Fibroblast of skin of abdomen (primary cell): ENCODE measurements around the gene LTA.

Experiments
- DNase-seq: peaks from one replicate; pipeline ENCODE4 v3.0.0-alpha.2; 2013

LTA gene

DNA sequence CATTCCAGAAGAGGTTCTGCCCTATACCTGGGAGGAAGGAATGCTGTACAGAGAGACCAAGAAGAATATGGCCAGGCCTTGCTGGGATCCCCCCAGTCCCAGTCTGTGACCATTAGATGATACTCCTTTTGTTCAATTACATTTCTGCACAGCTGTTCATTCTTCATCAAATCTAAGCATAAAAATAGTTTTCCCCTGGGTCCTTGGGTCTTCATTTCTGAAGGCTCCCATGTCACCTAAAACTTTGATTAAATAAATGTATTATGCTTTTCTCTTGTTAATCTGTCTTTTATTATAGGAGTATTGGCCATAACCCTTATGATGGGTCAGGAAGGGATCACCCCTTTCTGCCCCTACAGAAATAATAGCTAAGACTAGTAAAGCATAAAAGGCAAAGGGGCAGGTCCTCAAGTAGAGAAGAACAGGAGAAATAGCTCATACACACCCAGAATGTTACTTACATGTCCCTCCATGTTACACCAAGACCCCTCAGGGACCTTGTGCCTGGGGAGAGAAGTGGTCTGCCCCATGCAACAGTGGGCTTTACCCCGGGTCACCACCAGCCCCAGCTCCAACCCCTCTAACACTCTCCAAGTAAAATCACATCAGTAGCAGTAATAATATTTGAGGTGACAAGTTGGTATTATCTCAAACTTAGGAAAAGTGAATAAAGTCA is 2.1 kb upstream of the LTA start:
- DNase-seq = no peak

GRCh38 chr6:31573239-31574105 is 1.4 kb downstream of the LTA start:
- DNase-seq = no peak

DNA sequence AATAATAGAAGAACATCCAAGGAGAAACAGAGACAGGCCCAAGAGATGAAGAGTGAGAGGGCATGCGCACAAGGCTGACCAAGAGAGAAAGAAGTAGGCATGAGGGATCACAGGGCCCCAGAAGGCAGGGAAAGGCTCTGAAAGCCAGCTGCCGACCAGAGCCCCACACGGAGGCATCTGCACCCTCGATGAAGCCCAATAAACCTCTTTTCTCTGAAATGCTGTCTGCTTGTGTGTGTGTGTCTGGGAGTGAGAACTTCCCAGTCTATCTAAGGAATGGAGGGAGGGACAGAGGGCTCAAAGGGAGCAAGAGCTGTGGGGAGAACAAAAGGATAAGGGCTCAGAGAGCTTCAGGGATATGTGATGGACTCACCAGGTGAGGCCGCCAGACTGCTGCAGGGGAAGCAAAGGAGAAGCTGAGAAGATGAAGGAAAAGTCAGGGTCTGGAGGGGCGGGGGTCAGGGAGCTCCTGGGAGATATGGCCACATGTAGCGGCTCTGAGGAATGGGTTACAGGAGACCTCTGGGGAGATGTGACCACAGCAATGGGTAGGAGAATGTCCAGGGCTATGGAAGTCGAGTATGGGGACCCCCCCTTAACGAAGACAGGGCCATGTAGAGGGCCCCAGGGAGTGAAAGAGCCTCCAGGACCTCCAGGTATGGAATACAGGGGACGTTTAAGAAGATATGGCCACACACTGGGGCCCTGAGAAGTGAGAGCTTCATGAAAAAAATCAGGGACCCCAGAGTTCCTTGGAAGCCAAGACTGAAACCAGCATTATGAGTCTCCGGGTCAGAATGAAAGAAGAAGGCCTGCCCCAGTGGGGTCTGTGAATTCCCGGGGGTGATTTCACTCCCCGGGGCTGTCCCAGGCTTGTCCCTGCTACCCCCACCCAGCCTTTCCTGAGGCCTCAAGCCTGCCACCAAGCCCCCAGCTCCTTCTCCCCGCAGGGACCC is 2.3 kb downstream of the LTA start:
- no peak for DNase-seq

DNA sequence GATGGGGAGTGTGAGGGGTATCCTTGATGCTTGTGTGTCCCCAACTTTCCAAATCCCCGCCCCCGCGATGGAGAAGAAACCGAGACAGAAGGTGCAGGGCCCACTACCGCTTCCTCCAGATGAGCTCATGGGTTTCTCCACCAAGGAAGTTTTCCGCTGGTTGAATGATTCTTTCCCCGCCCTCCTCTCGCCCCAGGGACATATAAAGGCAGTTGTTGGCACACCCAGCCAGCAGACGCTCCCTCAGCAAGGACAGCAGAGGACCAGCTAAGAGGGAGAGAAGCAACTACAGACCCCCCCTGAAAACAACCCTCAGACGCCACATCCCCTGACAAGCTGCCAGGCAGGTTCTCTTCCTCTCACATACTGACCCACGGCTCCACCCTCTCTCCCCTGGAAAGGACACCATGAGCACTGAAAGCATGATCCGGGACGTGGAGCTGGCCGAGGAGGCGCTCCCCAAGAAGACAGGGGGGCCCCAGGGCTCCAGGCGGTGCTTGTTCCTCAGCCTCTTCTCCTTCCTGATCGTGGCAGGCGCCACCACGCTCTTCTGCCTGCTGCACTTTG is 3.3 kb downstream of the LTA start, which contains the start of gene TNF:
Gene TNF (plus strand): TSS at position 231 of the 567 bp plus-strand sequence. CDS start 177 bp downstream, at position 408.
- no peak for DNase-seq

DNA sequence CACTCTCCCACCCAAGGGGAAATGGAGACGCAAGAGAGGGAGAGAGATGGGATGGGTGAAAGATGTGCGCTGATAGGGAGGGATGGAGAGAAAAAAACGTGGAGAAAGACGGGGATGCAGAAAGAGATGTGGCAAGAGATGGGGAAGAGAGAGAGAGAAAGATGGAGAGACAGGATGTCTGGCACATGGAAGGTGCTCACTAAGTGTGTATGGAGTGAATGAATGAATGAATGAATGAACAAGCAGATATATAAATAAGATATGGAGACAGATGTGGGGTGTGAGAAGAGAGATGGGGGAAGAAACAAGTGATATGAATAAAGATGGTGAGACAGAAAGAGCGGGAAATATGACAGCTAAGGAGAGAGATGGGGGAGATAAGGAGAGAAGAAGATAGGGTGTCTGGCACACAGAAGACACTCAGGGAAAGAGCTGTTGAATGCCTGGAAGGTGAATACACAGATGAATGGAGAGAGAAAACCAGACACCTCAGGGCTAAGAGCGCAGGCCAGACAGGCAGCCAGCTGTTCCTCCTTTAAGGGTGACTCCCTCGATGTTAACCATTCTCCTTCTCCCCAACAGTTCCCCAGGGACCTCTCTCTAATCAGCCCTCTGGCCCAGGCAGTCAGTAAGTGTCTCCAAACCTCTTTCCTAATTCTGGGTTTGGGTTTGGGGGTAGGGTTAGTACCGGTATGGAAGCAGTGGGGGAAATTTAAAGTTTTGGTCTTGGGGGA is 4.0 kb downstream of the LTA start:
- DNase-seq = no peak

DNA sequence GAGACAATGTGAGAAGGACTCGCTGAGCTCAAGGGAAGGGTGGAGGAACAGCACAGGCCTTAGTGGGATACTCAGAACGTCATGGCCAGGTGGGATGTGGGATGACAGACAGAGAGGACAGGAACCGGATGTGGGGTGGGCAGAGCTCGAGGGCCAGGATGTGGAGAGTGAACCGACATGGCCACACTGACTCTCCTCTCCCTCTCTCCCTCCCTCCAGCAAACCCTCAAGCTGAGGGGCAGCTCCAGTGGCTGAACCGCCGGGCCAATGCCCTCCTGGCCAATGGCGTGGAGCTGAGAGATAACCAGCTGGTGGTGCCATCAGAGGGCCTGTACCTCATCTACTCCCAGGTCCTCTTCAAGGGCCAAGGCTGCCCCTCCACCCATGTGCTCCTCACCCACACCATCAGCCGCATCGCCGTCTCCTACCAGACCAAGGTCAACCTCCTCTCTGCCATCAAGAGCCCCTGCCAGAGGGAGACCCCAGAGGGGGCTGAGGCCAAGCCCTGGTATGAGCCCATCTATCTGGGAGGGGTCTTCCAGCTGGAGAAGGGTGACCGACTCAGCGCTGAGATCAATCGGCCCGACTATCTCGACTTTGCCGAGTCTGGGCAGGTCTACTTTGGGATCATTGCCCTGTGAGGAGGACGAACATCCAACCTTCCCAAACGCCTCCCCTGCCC is 4.9 kb downstream of the LTA start:
- no peak for DNase-seq

DNA sequence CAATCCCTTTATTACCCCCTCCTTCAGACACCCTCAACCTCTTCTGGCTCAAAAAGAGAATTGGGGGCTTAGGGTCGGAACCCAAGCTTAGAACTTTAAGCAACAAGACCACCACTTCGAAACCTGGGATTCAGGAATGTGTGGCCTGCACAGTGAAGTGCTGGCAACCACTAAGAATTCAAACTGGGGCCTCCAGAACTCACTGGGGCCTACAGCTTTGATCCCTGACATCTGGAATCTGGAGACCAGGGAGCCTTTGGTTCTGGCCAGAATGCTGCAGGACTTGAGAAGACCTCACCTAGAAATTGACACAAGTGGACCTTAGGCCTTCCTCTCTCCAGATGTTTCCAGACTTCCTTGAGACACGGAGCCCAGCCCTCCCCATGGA is 5.5 kb downstream of the LTA start:
- DNase-seq = no peak

GRCh38 chr6:31578184-31579118 is 6.4 kb downstream of the LTA start:
- DNase-seq = no peak

DNA sequence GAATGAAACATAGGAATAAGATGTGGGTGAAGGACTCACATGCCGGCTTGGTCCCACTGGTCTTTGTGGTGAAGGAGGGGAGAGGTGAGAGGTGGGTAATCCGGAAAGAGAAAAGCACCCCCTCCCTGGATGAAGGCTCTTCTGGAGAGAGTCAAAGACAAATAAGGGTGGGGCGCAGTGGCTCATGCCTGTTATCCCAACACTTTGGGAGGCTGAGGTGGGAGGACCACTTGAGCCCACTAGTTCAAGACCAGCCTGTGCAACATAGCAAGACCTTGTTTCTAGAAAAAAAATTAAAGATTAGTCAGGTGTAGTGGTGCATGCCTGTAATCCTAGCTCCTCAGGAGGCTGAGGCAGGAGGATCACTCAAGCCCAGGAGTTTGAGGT is 7.0 kb downstream of the LTA start:
- DNase-seq = no peak

DNA sequence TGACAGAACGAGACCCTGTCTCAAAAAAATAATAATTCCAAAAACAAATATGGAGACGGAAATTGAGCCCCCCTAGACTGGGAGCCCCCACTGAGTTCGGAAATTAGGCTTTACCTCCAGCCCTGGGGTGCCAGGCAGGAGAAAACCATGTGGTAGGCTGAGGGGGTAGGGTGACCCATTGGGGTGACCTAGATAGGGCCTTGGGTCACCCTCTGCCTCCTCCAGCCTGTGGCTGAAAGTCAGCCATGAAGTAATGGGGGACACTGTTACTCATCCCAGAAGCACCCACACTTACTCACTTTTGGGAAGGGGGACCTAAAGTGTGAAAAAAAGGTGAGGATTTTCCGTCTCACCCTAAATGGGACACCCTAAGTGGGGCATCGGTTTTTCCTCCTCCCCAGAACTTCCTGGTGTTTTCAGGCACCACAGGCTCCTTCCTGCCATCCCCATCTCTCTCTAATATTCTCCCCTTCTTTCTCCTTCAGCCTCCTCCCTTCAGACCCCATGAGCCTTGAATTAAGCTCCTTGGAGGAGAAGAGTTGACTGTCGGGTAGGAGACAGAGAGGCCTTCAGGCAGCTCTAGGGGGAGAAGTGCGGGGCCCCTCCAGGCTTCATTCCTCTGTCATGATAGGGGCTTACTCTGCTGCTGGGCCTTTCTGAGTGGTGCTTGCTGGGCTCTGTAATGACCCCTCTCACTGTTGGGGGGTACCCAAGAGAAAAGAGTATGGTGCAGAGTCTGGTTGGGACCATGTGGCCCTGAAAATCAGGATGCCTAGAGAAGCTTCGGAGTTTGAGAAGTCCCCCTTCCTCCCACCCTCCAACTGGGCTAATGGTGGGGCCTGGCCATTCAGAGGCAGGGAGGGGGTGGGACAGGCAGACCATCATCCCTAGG is 7.7 kb downstream of the LTA start:
- DNase-seq = no peak

GRCh38 chr6:31580438-31580740 is 8.3 kb downstream of the LTA start:
- no peak for DNase-seq

GRCh38 chr6:31580807-31581433 is 8.8 kb downstream of the LTA start:
- peak; percentile 79 for DNase-seq

- no peak for DNase-seq
These were observed 9.5 kb downstream of the LTA start for GRCh38 chr6:31581434-31582229.

GRCh38 chr6:31582230-31582643 is 10.1 kb downstream of the LTA start, which contains the start of gene LTB:
Gene LTB (minus strand): TSS chr6:31582424. CDS start chr6:31582417, 7 bp downstream.
- no peak for DNase-seq

DNA sequence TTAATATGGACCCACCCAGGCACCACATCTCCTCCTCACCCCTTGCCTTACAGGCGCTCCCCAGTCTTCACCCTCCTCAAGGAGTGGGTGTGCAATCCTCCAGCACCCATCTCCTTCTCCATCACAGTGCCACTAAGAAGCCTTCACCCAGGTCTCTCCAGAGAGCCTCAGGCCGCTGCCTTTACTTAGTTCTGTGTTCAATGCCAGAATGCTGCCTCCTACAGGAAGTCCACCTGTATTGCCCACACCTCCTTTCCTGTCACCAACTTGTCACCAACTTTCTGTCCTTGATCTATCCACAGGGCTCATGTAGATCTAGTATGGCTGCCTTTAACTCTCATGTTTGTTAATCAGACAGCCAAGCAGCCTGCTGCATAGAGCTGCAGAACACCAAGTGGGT is 13.4 kb downstream of the LTA start:
- DNase-seq = no peak

GRCh38 chr6:31586008-31586407 is 13.9 kb downstream of the LTA start, which contains the start of gene LST1:
Gene LST1 (plus strand): TSS chr6:31586277. CDS start chr6:31587300, 1,023 bp downstream.
- no peak for DNase-seq

GRCh38 chr6:31586599-31587281 is 14.7 kb downstream of the LTA start:
- no peak for DNase-seq
